ENCODE results near the gene MMP7. TPM values are rescaled to one million over a fixed set of nuclear protein-coding genes. Genes with fewer than 3 reads are reported as not detected.

MMP7 gene
- total and polyA plus RNA-seq, 2 of the 4 experiments (the other 2 are of a cell fraction) = not detected

DNA sequence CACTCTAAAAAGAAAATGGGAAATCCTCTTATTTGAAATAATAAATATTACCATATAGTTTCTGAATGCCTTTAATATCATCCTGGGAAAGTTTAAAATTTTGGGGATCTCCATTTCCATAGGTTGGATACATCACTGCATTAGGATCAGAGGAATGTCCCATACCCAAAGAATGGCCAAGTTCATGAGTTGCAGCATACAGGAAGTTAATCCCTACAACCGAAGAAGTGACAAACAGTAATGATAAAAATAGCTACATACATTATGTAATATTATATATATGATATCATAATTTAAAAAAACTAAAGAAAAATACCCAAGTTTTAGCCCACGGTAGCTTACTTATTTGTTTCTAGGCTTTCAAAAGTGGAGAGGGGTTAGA lies 7.4 kb downstream of the MMP7 start:
- Histone ChIP-seq H3K18ac (ENCODE audit: low read depth, low read length) (no peak overlapping the region), H2BK120ac (ENCODE audit: low read depth, low read length) (no peak overlapping the region), H2BK20ac (ENCODE audit: low read depth, low read length) (no peak overlapping the region), H3K56ac (ENCODE audit: extremely low read depth, insufficient read depth, low read length) (no peak overlapping the region), H3K9ac (ENCODE audit: low read depth, low read length) (no peak overlapping the region), H3K27ac (ENCODE audit: insufficient read depth, low read length) (no peak overlapping the region), H3K4me3 (ENCODE audit: insufficient read depth, low read depth, low read length) (no peak overlapping the region), H2AK9ac (replicated peaks; ENCODE audit: low read depth, low read length, poor library complexity) (no peak overlapping the region), H4K8ac (ENCODE audit: low read depth in 2 of 2, low read length in 2 of 2) (no peak overlapping the region), H3K36me3 (ENCODE audit: control insufficient read depth, insufficient read depth, low read length) (no peaks in the 10 kb centered on the region), H2AFZ (replicated peaks; ENCODE audit: low read length, poor library complexity) (no peak overlapping the region), H3K9me1 (ENCODE audit: insufficient read depth, low read length) (no peaks in the 10 kb centered on the region), H2BK5ac (ENCODE audit: low read depth, low read length, poor library complexity, severe bottlenecking) (no peak overlapping the region), H3K14ac (replicated peaks; ENCODE audit: low read depth, low read length) (no peak overlapping the region), H4K5ac (ENCODE audit: low read depth, low read length) (no peak overlapping the region), H3K23ac (ENCODE audit: low read depth, low read length) (no peak overlapping the region), H4K91ac (ENCODE audit: insufficient read depth, low read depth, low read length) (no peak overlapping the region), H3K27me3 (ENCODE audit: control insufficient read depth, insufficient read depth, low read length) (no peaks in the 10 kb centered on the region; the same call in 1 of the 2 replicates), H3K4ac (ENCODE audit: low read depth, low read length) (no peak overlapping the region), H3K79me1 (ENCODE audit: low read depth in 1 of 2, low read length in 2 of 2) (no peaks in the 10 kb centered on the region), H3K4me1 (ENCODE audit: control insufficient read depth, insufficient read depth, low read length) (no peaks in the 10 kb centered on the region), H3K4me2 (ENCODE audit: low read depth, low read length) (no peak overlapping the region), H4K20me1 (ENCODE audit: insufficient read depth, low read length) (no peaks in the 10 kb centered on the region), H2BK15ac (ENCODE audit: low read depth, low read length) (no peak overlapping the region), H3K9me3 (ENCODE audit: control insufficient read depth, insufficient read depth, low read length) (no peaks in the 10 kb centered on the region), H2AK5ac (ENCODE audit: low read depth, low read length) (no peak overlapping the region)
- TF ChIP-seq RCOR1 (IDR thresholded peaks at IDR 0.05; ENCODE audit: insufficient replicate concordance, low read length) (no peak), MAFK (IDR thresholded peaks at IDR 0.05; ENCODE audit: low read depth, low read length) (no peak)
- POLR2A ChIA-PET (ENCODE audit: unreplicated experiment) = interaction anchor here (0.6 kb wide), 1 partner anchor 23 kb away, joined by 3 read pairs; no protein-coding TSS in a partner anchor
- CTCF ChIA-PET = interaction anchor here (0.9 kb wide), 1 partner anchor 9 kb away, joined by 3 read pairs; no protein-coding TSS in a partner anchor
- intact Hi-C loops (cut with micrococcal nuclease) = no loop called here
- dilution Hi-C loops (cut with HindIII; ENCODE audit: low sequenced_read_pairs, unreplicated experiment) = no loop called here
- in situ Hi-C loops (cut with MboI; ENCODE audit: low sequenced_read_pairs) = no loop called here
- BruUV-seq (replicated peaks) = no TSS peak
- no peak for ATAC-seq (ENCODE audit: low read depth)
- no peak for DNase-seq
- WGBS, 2 experiments (ENCODE audit: extremely low coverage in 2 of 2, insufficient read length in 1 of 2) = no CpG with 5 or more reads among the region's 2 CpGs
